GM23248 (cell line): ENCODE data around the gene PATJ.

Experiments
- EZH2 ChIP-seq: fragments of 200-600 bp; sonication (generic); IDR thresholded peaks from 2 replicates; pipeline ENCODE4 v1.6.1; 2018; ENCODE audit warnings: antibody characterized with exemption, mild to moderate bottlenecking; ENCODE audit not compliant: insufficient read depth, poor library complexity, severe bottlenecking
- EZH2phosphoT487 ChIP-seq: fragments of 200-600 bp; sonication (generic); IDR thresholded peaks from 2 replicates; pipeline ENCODE4 v1.6.1; 2018; ENCODE audit warnings: antibody characterized with exemption, moderate library complexity, mild to moderate bottlenecking, low read depth; ENCODE audit not compliant: insufficient read depth

GRCh38 chr1:61921435-61921834 is 179.2 kb downstream of the PATJ start:
- TF ChIP-seq EZH2 (no peak), EZH2phosphoT487 (no peak)
